Activated CD4-positive, CD25-positive, alpha-beta regulatory T cell treated with anti-CD3 and anti-CD28 coated beads, Interleukin-2, amount 50 U/mL, for 72 hours (primary cell): ENCODE results near the gene HES4.

Experiments used
- DNase-seq: peaks from one replicate; pipeline ENCODE4 v3.0.0; 2021

The HES4 gene

DNA sequence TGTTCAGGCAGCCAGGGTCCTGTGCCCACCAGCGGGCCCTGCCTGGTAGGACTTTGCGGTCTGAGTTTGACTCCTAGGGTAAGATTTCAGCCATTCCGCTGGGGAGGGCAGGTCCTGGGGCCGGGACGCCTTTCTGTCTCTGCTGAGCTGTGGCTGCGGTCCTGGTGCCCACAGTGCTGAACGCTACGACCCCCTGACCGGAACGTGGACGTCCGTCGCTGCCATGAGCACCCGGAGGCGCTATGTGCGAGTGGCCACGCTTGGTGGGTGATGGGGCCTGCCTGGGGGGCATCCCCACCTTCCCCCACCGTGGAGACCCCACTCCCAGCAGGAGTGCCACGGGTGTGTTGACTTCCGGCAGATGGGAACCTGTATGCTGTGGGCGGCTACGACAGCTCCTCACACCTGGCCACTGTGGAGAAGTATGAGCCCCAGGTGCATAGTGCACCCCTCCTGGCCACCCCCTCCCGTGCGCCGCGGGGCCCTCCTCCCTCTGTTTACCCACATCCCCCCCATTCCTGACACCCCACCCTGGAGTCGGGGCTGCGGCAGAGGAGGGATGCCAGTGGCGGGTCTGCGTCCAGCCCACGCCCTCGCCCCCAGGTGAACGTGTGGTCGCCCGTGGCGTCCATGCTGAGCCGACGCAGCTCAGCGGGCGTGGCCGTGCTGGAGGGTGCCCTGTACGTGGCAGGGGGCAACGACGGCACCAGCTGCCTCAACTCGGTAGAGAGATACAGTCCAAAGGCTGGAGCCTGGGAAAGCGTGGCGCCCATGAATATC, 36.0 kb downstream of the HES4 start:
- DNase-seq: no peak

DNA sequence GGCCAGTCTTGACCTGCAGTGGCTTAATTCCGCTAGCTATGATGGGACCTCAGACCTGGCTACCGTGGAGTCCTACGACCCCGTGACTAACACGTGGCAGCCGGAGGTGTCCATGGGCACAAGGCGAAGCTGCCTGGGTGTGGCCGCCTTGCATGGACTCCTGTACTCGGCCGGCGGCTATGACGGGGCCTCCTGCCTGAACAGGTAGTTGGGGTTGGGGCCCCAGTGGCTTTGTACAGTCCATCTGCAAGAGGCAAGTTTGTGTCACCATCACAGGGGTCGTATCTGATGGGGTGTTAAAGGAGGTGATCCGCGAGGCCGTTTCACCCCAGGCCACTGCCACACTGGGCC, 36.6 kb downstream of the HES4 start:
- DNase-seq: no peak

DNA sequence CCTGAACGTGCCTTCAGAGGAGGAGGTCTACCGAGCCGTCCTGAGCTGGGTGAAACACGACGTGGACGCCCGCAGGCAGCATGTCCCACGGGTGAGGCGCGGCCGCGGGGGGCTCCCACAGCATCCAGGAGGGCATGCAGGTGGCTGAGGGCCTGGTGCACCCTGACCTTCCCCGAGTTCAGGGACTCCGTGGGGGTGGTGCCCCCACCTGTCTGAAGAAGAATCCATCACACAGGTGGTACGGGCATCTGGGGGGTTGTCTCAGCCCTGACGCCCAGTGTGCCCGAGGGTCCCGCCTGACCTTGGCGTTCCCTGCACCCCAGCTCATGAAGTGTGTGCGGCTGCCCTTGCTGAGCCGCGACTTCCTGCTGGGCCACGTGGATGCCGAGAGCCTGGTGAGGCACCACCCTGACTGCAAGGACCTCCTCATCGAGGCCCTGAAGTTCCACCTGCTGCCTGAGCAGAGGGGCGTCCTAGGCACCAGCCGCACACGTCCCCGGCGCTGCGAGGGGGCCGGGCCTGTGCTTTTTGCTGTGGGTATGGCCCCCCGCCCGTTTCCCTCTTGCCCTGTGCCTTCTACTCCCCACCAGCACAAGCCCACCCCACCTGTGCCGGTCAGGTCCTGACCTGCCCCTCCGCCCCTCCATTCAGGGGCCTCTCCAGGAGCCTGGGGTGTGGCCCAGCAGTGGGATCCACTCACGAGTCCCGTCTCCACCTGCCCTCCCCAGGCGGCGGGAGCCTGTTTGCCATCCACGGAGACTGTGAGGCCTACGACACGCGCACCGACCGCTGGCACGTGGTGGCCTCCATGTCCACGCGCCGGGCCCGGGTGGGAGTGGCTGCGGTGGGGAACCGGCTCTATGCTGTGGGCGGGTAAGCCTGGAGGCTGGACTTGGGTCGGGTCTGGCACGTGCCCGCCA, 37.3 kb downstream of the HES4 start:
- DNase-seq: no peak

DNA sequence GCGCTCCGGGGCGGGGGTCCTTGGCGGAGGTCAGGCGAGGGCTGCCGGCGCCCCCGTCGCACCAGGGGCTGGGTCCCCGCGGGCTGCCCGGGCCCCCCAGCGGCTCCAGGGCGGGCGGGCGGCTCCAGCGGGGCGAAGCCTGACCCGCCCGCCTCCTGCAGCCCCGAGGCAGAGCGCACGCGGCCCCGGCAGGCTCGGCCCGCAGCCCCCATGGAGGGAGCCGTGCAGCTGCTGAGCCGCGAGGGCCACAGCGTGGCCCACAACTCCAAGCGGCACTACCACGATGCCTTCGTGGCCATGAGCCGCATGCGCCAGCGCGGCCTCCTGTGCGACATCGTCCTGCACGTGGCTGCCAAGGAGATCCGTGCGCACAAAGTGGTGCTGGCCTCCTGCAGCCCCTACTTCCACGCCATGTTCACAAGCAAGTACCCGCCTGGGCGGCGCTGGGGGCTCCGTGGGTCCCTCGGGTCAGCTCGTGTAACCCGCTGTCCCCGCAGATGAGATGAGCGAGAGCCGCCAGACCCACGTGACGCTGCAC, 38.7 kb downstream of the HES4 start:
- DNase-seq: no peak

DNA sequence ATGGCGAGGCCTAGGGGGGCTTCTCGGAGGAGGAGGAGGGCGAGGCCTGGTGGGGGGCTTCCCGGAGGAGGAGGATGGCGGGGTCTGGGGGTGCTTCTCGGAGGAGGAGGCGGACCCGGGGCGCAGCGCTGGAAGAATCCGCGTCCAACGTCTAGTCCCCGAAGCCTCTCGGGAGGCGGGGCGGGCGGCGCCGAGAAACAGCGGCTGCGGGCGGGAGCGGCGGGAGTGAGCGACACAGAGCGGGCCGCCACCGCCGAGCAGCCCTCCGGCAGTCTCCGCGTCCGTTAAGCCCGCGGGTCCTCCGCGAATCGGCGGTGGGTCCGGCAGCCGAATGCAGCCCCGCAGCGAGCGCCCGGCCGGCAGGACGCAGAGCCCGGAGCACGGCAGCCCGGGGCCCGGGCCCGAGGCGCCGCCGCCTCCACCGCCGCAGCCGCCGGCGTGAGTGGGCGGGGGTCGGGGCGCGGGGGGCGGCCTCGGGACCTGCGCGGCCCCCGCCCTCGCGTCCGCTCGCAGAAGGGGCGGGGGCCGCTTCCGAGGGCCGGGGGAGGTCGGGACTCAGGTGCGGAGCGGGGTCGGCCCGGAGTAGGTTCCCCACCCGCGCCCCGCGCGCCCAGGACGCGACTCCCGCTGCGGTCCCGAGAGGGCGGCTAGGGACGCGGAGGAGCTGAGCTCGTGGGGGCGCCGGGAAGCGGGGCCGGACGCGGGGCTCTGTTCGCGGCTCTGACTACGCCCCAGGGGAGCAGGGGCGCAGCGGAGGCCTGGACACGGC, 39.4 kb downstream of the HES4 start, which contains the start of gene KLHL17:
Gene KLHL17 (plus strand): TSS at position 222 of the 769 bp plus-strand sequence. CDS start 110 bp downstream, at position 332.
- DNase-seq: peak; percentile 76

DNA sequence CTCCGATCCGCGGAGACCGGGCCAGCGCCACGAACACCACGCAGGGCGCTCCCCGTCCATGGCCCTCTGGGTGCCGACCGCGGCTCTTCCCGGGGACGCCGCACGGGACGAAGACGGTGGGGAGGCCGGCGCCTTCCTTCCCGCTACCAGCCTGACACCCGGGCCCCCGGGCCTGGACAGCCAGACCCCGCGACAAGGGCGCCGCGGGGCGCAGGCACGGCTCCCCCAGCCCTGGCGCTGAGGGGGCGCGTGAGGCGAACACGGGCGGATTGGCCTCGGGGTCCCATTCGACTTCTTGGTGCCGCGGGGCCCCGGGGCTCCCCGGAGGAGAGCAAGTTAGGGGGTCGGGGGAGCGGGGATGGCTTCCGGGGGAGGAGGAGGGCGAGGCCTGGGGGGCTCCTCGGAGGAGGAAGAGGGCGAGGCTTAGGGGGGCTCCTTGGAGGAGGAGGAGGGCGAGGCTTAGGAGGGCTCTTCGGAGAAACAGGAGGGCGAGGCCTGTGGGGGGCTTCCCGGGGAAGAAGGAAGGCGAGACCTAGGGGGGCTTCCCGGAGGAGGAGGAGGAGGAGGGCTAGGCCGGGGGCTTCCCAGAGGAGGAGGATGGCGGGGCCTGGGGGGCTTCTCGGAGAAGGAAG, 40.0 kb downstream of the HES4 start:
- DNase-seq: no peak

DNA sequence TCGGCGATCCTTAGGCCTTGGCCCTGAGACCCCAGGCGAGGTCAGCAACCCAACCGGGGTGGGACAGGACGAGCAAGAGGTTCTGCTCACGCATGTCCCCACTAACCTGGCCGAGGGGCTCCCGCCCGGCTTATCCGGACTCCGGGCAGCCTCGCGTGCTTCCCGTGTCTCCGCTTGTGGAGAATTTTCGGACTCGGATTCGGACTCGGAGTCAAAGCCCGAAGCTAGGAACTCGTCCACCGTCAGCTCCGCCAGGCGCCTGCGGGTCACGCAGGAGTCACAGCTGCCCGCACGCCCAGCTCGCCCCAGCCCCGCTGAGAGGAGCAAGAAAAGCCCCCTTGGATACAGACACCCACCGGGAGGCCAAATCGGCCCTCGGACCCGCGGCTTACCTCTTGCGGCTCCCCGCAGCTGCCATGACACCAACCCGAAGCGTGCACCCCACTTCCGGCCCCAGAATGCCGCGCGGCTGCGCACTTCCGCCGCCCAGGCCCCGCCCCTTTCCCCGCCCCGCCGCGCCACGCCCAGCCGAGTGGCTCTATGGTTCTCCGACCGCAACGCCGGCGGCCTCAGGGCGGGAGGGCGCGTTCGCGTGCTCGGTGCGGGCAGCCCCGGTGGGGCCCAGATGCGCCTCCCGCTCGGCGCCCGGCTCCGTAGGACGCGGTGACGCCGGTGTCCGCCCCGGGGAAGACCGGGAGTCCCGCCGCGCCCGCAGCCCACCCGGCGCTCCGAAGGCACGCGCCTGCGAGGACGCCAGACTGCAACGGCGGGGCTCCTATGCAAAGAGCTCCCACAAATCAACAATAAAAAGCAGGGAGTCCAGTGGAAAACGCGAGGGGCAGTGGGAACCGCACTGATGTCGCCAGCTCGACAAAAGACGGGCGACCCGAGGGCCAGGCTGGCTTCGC, 40.8 kb downstream of the HES4 start, which contains the start of gene NOC2L:
Gene NOC2L (minus strand): TSS at position 434 of the 908 bp plus-strand sequence. CDS start 16 bp downstream, at position 418.
- peak; percentile 94 for DNase-seq

DNA sequence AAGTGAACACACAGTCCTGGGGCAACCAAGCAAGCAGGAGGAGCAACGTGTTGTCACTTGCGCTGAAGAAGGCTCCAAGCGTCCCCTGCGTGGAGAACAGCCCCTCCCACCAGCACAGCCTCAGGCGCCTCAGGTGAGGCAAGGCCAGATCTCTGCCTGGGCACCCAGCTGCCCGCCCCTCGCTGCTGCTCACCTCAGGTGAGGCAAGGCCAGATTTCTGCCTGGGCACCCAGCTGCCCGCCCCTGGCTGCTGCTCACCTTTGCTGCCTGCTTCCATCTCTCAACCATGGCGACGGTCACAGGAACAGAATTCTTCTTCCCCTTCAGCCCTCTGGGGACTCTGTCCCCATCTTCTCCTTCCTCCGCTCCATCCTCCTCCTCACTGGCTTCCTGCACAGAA, 43.3 kb downstream of the HES4 start:
- no peak for DNase-seq

DNA sequence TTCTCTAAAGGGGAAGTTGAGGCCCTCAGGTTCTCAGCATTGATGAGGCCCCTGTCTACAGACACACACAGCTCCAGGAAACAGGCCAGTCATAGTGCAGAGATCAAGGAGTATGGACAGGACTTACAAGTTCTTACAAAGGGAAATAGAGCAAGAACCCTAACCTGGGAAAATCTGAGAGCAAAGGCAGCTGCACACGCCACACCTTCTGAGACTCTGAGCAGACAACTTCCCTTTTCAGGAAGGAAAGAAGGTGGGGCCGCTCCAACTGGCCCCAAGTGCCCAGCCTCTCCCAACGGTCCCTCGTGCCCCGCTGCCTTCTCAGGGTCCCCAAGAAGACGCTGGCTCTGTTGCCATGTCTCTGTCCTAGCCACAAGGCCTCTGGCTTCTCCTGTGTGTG, 44.4 kb downstream of the HES4 start:
- DNase-seq: no peak

DNA sequence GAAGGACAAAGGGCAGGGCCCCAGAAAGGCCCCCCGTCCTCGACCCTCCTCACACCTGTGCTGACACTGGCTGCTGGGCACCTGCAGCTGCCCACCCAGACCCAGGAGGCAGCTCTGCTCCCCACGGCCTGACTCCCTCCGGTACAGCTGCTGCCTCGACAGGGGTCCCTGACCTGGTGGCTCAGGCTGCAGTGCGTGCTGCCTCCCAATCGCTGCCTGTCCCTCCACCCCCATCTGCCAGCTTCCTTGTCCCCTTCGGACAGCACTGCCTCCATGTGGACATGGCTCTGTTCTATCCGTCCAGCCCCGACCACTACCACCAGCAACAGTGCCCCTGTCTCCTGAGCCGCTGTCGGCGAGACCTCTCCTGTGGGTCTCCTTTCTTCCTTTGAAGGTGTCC, 45.0 kb downstream of the HES4 start:
- DNase-seq: no peak

DNA sequence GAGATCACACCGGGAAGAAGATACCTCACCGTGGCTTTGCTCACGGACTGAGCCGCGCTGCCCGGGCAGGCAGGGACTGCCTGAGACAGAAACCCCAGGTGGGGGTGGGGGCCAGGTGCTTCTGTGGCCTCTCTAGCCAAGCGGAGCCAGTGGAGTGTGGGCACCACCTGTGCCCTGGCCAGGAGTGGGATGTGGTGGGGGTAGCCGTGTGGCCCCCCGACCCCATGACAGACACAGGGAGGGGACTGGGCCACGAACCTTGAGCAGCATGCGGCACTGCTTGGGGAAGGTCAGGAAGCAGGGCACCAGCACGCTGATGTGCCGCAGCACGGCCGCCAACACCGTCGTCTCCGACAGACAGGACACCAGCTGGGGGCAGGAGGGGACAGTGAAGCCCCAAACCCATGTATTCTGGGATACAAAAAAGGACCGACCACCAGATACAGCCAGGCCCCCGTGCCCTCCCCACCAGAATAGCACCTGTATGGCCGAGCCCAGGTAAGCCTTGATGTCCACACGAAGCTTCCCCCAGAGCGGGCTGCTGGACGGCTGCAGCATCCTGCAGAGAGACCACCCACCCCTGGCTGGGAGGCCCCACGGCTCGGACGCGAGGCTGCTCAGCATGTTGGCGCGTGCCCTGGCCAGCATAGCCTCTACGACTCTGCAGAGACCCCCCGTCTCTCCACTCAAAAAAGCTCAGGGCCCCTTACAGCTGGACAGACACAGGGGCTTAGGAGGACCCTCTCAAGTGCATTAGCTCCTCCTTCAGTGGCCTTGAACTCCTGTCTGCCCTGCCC, 46.2 kb downstream of the HES4 start:
- no peak for DNase-seq

DNA sequence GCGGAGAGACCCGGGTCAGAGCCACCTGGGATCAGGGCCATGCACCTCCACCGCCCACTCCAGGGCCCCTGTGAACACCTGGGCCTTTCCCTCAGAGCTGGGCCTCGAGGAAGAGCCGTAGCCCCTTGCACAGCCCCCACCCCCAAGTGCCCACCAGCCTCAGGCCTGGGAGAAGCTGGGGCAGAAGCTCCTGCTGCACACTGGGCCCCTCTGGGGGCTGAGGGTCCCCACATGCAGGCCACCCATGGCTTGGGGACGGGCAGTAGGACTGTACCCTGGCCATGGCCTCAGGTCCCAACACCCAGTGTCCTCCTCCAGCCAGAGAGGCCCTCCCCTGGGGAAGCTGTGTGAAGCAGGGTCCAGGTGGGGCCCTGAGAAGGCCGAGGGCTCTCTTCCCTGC, 47.3 kb downstream of the HES4 start:
- no peak for DNase-seq

DNA sequence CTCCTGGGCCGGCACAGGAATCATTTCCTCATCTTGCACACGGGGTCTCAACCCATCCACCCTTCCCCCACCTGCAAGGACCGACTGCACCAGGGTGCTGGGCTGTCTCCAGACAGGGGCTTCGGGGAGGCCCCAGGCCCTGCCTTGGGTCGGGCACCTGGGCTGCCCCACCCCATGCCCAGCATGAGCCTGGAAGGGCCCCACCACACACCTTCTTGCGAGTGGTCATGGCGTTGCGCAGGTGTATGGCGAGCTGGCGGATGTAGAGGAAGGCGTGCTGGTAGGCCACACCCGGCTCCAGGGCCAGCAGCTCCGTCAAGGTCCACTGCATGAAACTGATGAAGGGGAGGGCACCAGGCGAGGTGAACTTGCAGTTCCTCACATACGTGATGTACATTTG, 47.7 kb downstream of the HES4 start:
- DNase-seq: no peak

DNA sequence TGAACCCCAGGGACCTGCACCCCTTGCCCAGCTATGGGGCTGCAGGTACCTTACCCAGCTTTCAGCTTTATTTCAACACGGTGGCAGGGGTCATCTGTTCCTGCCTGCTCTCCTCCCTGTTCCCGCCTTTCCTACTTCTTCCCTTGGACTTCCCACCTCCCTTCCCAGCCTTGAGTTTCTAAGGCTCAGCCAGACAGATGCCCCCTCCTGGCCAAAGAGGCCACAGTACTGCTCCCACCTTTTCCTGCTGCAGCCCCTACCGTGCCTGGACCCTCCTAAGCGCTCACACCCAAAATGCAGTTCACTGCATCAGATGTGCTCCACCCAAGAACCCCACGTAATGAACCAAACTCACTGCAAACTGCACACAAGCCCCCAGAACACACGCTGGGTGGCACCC, 48.5 kb downstream of the HES4 start:
- DNase-seq: no peak

DNA sequence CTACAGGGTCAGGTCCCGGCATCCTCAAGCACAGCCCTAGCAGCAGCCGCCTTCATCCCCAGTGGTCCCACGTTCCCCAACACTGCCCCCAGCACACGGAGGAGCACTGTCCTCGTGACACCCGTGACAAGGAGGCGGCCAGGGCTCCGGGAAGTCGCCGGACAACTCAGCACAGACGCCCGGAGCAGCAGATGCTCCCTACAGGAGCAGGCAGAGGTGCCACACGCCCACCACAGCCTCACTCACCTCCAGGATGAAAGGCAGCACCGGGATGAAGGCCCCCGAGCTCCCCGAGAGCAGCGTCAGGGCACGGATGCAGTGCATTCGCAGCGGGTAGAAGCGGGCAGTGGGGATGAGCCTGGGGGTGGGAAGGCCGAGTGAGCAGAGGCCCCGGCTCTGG, 49.0 kb downstream of the HES4 start:
- no peak for DNase-seq

DNA sequence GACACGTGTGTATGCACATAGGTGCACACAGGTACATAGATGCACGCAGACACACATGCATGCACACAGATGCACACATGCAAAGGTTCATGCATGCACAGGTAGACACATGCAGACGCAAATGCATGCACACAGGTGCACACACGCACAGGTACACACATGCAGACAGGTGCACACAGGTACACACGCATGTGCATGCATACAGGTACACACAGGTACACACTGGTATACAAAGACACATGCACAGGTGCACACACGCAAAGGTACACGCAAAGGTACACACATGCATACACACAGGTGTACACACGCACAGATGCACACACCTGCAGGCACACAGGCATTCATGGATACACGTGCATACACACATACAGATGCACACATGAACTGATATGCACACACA, 49.6 kb downstream of the HES4 start:
- DNase-seq: no peak
